Transverse colon (tissue), 4 donors: ENCODE measurements around the gene MESP2. TPM values are rescaled to one million over a fixed set of nuclear protein-coding genes. Genes with fewer than 3 reads are reported as not detected.

Experiments used
- DNase-seq: peaks from one replicate; pipeline ENCODE4 v3.0.0-alpha.2; 2019
- H3K27ac ChIP-seq, 4 donors: fragments of 200-600 bp; sonication (generic); 2 replicates each; pipeline ENCODE4 v1.5.1; 2016 to 2018; ENCODE audit warnings: inconsistent platforms in 4 of 4
- H3K27me3 ChIP-seq: fragments of 200-600 bp; sonication (generic); 2 replicates; pipeline ENCODE4 v1.5.1; 2017; ENCODE audit warnings: inconsistent platforms
- H3K36me3 ChIP-seq, 4 donors: fragments of 200-600 bp; sonication (generic); 2 replicates each; pipeline ENCODE4 v1.5.1; 2017 to 2019; ENCODE audit warnings: inconsistent platforms in 4 of 4
- H3K4me1 ChIP-seq, 4 donors: fragments of 200-600 bp; sonication (generic); 2 replicates each; pipeline ENCODE4 v1.5.1; 2017 to 2020; ENCODE audit warnings: inconsistent platforms in 4 of 4
- H3K4me3 ChIP-seq, 4 donors: fragments of 200-600 bp; sonication (generic); 1 replicate in 1 of 4; 2 replicates in 3 of 4; pipeline versions ENCODE4 v1.5.1 to v1.6.1; 2017 to 2019; ENCODE audit warnings: inconsistent platforms in 4 of 4
- H3K9me3 ChIP-seq, 2 donors: fragments of 200-600 bp; sonication (generic); 2 replicates each; pipeline ENCODE4 v1.5.1; 2017 to 2019; ENCODE audit warnings: inconsistent platforms in 2 of 2
- EP300 ChIP-seq: sonication (generic); formaldehyde crosslinking; IDR thresholded peaks from one replicate; pipeline ENCODE4 v1.6.1; 2017; ENCODE audit warnings: antibody characterized with exemption, low read depth
- POLR2A ChIP-seq: fragments of 450-650 bp; IDR thresholded peaks from one replicate; pipeline ENCODE4 v1.6.1; 2016; ENCODE audit warnings: antibody characterized with exemption, mild to moderate bottlenecking, moderate library complexity
- POLR2AphosphoS5 ChIP-seq, 3 donors: sonication (generic); formaldehyde crosslinking; IDR thresholded peaks; one replicate each; pipeline ENCODE4 v1.6.1; 2016; ENCODE audit warnings: antibody characterized with exemption in 3 of 3
- WGBS, 2 donors: methylation state at CpG; one replicate each; pipeline ENCODE4 v1.1.5; 2018; ENCODE audit warnings: low coverage in 1 of 2; 5-methylcytosine and 5-hydroxymethylcytosine counted together
- in situ Hi-C, 4 donors: fragments of 200-750 bp; cut with MboI; loops; one replicate each; pipeline versions ENCODE4 v1.15.0 to v1.15.1; 2017; ENCODE audit warnings: low sequenced_read_pairs in 3 of 4, low pct_ligation_motif_present in 1 of 4, low pct_unique_long_range_greater_than_20kb in 1 of 4
- intact Hi-C: fragments of 100-400 bp; cut with DNase I; formaldehyde crosslinking; loops from one replicate; pipeline ENCODE4 v1.15.1; 2023; ENCODE audit warnings: low total_unique reads
- total RNA-seq, 4 donors: library from RNA; depleted of rRNA; stranded (reverse); fragments of >200 nt; gene quantifications; one replicate each; pipeline ENCODE4 v1.1.0, GENCODE V29; 2016
- TF ChIP-seq, protein P1 (sequence below), 5 experiments: fragments of 200-600 bp in 3 of 5; fragments of 450-650 bp in 2 of 5; sonication (generic) in 3 of 5; IDR thresholded peaks; 1 replicate in 2 of 5; 2 replicates in 3 of 5; pipeline ENCODE4 v1.5.1; 2016 to 2017; ENCODE audit warnings: antibody characterized with exemption in 5 of 5, inconsistent platforms in 3 of 5, mild to moderate bottlenecking in 2 of 5, moderate library complexity in 1 of 5

MESP2 gene
- total RNA-seq, 4 donors from 2014 or later, result 0.64 to 0.96 TPM; not detected in 2

DNA sequence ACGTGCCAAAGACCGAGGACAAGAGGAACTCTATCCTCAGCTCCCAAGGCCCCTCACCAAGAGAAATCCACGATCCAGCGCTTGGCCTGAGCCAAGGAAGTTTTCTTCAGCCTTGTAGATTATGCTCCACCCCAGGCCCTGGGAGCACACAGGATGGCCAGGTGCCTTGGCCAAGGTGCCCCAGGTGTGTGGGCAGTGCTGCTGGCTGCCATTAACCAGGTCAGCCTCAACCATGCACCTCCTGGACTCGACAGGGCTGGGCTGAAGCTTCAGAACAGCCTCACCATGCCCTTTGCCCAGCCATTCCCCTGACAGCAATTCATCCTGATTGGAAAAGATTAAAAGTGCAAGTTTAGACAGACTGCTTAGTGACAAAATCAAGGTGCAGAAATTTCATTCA, 14.2 kb upstream of the MESP2 start:
- DNase-seq, result peak; percentile 61
- in situ Hi-C loops, result loop anchor here in 3 of 4 donors (5.0 to 25.0 kb wide), 2 partner anchors 110 to 325 kb away; no protein-coding TSS in a partner anchor

DNA sequence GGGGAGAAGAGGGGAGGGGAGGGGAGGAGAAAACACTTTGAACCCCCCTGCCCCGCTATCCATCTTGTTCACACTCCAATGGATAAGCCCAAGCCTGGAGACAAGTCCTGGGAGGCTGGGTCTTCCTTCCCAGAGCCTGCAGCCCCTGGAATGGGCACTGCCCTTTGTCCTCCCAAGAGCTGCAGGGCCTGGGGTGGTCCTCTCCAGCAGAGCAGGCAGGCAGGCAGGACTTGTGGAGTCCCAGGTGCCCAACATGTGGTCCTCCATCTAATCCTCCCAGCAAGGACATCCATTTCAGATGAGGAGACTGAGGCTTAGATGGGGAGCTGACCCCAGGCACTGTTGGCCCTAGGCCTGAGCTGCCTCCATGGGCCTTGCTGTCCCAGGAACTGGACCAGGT, 10.4 kb upstream of the MESP2 start:
- intact Hi-C loops, result no loop called here
- H3K36me3 ChIP-seq, result no peaks in the 10 kb centered on the region
- no peaks in the 10 kb centered on the region for H3K9me3 ChIP-seq
- H3K4me1 ChIP-seq, result peaks cover 0 to 34% (median 25%) of the 10 kb centered on the region in 4 donors
- H3K4me3 ChIP-seq, result no peak overlapping the region
- 50% methylated on average over 1 of the region's 1 CpG; no CpG with 5 or more reads in 1 of the 2 donors for WGBS, 2 donors
- in situ Hi-C loops, result loop anchor here in 2 of 4 donors (25.0 kb wide), 1 partner anchor 322 kb away; no protein-coding TSS in a partner anchor
- DNase-seq, result no peak
- H3K27me3 ChIP-seq, result no peaks in the 10 kb centered on the region
- H3K27ac ChIP-seq, result no peak overlapping the region
- TF ChIP-seq, protein P1, sequence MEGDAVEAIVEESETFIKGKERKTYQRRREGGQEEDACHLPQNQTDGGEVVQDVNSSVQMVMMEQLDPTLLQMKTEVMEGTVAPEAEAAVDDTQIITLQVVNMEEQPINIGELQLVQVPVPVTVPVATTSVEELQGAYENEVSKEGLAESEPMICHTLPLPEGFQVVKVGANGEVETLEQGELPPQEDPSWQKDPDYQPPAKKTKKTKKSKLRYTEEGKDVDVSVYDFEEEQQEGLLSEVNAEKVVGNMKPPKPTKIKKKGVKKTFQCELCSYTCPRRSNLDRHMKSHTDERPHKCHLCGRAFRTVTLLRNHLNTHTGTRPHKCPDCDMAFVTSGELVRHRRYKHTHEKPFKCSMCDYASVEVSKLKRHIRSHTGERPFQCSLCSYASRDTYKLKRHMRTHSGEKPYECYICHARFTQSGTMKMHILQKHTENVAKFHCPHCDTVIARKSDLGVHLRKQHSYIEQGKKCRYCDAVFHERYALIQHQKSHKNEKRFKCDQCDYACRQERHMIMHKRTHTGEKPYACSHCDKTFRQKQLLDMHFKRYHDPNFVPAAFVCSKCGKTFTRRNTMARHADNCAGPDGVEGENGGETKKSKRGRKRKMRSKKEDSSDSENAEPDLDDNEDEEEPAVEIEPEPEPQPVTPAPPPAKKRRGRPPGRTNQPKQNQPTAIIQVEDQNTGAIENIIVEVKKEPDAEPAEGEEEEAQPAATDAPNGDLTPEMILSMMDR (IDR thresholded peaks at IDR 0.05), result no peak
- TF ChIP-seq POLR2A, result no peak
- no peak for TF ChIP-seq EP300
- no peak for TF ChIP-seq POLR2AphosphoS5 (IDR thresholded peaks at IDR 0.05)

More for the DNA sequence above, 14.2 kb upstream of the MESP2 start:
- Histone ChIP-seq H3K4me1 (peaks cover 0 to 27% (median 20%) of the 10 kb centered on the region in 4 donors), H3K27ac (peak overlapping the region; percentile 53 to 78 (median 68)), H3K27me3 (no peaks in the 10 kb centered on the region), H3K36me3 (no peaks in the 10 kb centered on the region), H3K4me3 (no peak overlapping the region), H3K9me3 (no peaks in the 10 kb centered on the region)
- intact Hi-C loops, result loop anchor here (2.0 kb wide), 1 partner anchor 113 kb away; no protein-coding TSS in a partner anchor
- TF ChIP-seq POLR2A, result no peak
- no peak for TF ChIP-seq EP300
- TF ChIP-seq, protein P1 (IDR thresholded peaks at IDR 0.05), result no peak
- peak in 1 of 3 donors; percentile 6 for TF ChIP-seq POLR2AphosphoS5 (IDR thresholded peaks at IDR 0.05)
- 63% methylated on average over 5 of the region's 5 CpGs; no CpG with 5 or more reads in 1 of the 2 donors for WGBS, 2 donors

DNA sequence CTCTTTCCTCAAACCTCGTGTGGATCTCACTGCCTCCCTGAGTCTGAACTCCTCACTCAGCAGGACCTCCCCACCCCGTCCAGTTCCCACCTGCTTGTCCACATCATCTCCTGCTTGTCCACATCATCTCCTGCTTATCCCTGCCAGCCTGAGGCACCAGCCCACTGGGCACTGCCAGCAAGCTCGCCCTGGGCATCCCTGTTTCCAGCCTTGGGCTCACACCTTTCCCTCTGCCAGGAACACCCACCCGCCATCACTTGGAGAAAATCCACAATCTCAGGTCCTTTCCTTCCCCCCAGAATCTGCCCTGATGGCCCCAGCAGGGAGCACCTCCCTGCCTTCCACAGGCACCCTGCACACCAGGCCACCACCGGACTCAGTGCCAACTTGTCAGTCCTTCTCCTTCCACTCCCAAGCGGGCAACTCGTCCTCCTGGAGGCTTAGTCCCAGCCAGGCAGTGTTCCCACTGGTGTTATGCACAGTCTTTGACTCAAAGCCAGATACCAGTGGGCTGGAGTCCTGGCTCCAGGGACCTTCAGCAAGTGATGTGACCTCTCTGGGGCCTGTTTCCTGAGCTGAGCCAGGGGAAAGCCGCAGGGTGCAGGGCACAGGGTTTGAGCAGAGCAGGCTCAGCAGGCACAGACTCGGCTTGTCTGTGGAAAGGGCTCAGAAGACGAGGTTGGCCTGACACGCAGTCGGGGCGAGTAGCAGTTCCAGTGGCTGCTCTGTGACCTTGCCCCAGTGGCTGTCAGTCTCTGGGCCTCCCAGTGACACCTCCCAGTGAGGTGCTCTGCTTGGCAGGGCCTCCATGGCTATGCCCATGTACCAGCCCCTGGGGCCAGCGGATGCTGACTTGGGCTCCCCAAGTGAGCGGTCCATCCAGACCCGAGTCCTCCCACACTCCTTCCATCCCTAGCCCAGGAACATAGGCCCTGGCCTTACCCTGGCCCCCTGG, 9.5 kb upstream of the MESP2 start:
- TF ChIP-seq, protein P1 (IDR thresholded peaks at IDR 0.05), result no peak
- no peak for TF ChIP-seq POLR2AphosphoS5 (IDR thresholded peaks at IDR 0.05)
- no peak for TF ChIP-seq EP300
- TF ChIP-seq POLR2A, result no peak
- H3K27me3 ChIP-seq, result no peaks in the 10 kb centered on the region
- no peaks in the 10 kb centered on the region for H3K36me3 ChIP-seq
- no peak for DNase-seq
- H3K27ac ChIP-seq, result no peak overlapping the region
- 81 to 92% methylated on average over 5 to 16 of the region's 16 CpGs for WGBS, 2 donors
- H3K4me3 ChIP-seq, result no peak overlapping the region
- H3K4me1 ChIP-seq, result peaks cover 0 to 25% (median 16%) of the 10 kb centered on the region in 4 donors
- H3K9me3 ChIP-seq, result no peaks in the 10 kb centered on the region
- in situ Hi-C loops (loop anchor here in 2 of 4 donors (25.0 kb wide), 1 partner anchor 321 kb away; no protein-coding TSS in a partner anchor), intact Hi-C loops (no loop called here)

DNA sequence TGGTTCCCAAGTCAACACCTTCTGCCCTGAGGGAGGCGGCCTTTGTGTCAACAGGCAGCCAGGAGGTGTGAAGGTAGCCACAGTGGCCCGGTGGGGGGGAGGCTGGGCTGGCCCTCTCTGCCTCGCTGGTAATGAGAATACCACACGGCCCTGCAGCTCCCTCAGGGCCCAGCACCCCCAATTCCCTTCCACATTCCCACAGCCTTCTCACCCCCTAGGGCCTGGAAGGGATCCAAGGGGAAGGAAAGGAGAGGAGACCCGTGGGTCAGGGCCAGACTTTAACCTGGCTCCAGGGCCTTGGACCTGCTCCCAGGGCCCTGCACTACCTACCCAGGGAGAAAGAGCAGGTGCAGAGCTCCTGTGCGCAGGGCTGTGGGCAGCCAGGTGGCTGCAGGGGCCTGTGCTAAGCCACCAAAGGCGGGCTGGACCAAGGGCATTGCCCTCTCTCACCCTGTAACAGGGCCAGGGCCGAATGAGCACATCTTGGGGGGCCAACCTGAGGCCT, 8.7 kb upstream of the MESP2 start:
- Histone ChIP-seq H3K4me1 (peaks cover 0 to 16% (median 8%) of the 10 kb centered on the region in 4 donors), H3K36me3 (no peaks in the 10 kb centered on the region), H3K27ac (no peak overlapping the region), H3K27me3 (no peaks in the 10 kb centered on the region), H3K4me3 (no peak overlapping the region), H3K9me3 (no peaks in the 10 kb centered on the region)
- no peak for DNase-seq
- intact Hi-C loops, result no loop called here
- 59% methylated on average over 7 of the region's 8 CpGs; no CpG with 5 or more reads in 1 of the 2 donors for WGBS, 2 donors
- TF ChIP-seq, protein P1 (IDR thresholded peaks at IDR 0.05), result no peak
- TF ChIP-seq POLR2A (no peak), POLR2AphosphoS5 (IDR thresholded peaks at IDR 0.05) (no peak), EP300 (no peak)
- in situ Hi-C loops, result loop anchor here in 2 of 4 donors (25.0 kb wide), 1 partner anchor 320 kb away; no protein-coding TSS in a partner anchor
